HG03378 (cell line): ENCODE data around the gene NCAPG.

Source experiments
- ATAC-seq: cut with Tn5 transposase; IDR thresholded peaks from one replicate; pipeline ENCODE4 v1.9.1; 2021; ENCODE audit warnings: mild to moderate bottlenecking, moderate library complexity; ENCODE audit not compliant: unreplicated experiment

The NCAPG gene

GRCh38 chr4:17810260-17811077 lies at the start of gene NCAPG, which contains the start of gene DCAF16:
NCAPG (plus strand) TSS chr4:17810979; CDS start chr4:17811078, 99 bp downstream.
DCAF16 (minus strand) TSS chr4:17810757; CDS start chr4:17804141, 6,616 bp downstream.
- peak; percentile 87 for ATAC-seq

- ATAC-seq, result no peak
Observed at GRCh38 chr4:17761062-17761461, 49.7 kb upstream of the NCAPG start.

GRCh38 chr4:17762726-17763125 lies 48.1 kb upstream of the NCAPG start:
- no peak for ATAC-seq

GRCh38 chr4:17763416-17763815 lies 47.4 kb upstream of the NCAPG start:
- ATAC-seq, result no peak

GRCh38 chr4:17763931-17764330 lies 46.8 kb upstream of the NCAPG start:
- ATAC-seq, result no peak

- ATAC-seq, result no peak
Observed at GRCh38 chr4:17765514-17766286, 45.1 kb upstream of the NCAPG start.

- no peak for ATAC-seq
Observed at GRCh38 chr4:17766826-17767458, 43.8 kb upstream of the NCAPG start.

- ATAC-seq, result no peak
Observed at GRCh38 chr4:17769406-17770174, 41.2 kb upstream of the NCAPG start.

- ATAC-seq, result no peak
Observed at GRCh38 chr4:17770845-17771244, 39.9 kb upstream of the NCAPG start.

GRCh38 chr4:17771284-17771908 lies 39.4 kb upstream of the NCAPG start:
- no peak for ATAC-seq

GRCh38 chr4:17773135-17773698 lies 37.6 kb upstream of the NCAPG start:
- ATAC-seq, result no peak

- no peak for ATAC-seq
Observed at GRCh38 chr4:17778431-17778830, 32.3 kb upstream of the NCAPG start.

GRCh38 chr4:17780501-17781299 lies 30.1 kb upstream of the NCAPG start:
- no peak for ATAC-seq

- no peak for ATAC-seq
Observed at GRCh38 chr4:17781300-17782287, 29.2 kb upstream of the NCAPG start, which contains the start of gene FAM184B. FAM184B (minus strand) TSS chr4:17781621; CDS start chr4:17781299, 322 bp downstream.

GRCh38 chr4:17785858-17786257 lies 24.9 kb upstream of the NCAPG start:
- no peak for ATAC-seq

GRCh38 chr4:17786567-17786966 lies 24.2 kb upstream of the NCAPG start:
- ATAC-seq, result peak; percentile 50

GRCh38 chr4:17787315-17787714 lies 23.5 kb upstream of the NCAPG start:
- no peak for ATAC-seq

- no peak for ATAC-seq
Observed at GRCh38 chr4:17788956-17789355, 21.8 kb upstream of the NCAPG start.
